Epithelial cell of esophagus (primary cell): ENCODE results near the gene STAT5B.

ENCODE experiments used
- DNase-seq: peaks from one replicate; pipeline ENCODE4 v3.0.0; 2010; ENCODE audit warnings: low read depth
- H3K4me3 ChIP-seq: 2 replicates; pipeline ENCODE4 v1.5.1; 2011; ENCODE audit warnings: mild to moderate bottlenecking, low read length, control low read depth
- CTCF ChIP-seq: IDR thresholded peaks from 2 replicates; pipeline ENCODE4 v1.5.1; 2011; ENCODE audit warnings: low read depth, mild to moderate bottlenecking, low read length, control low read depth, inconsistent platforms; ENCODE audit not compliant: insufficient read depth; ENCODE audit errors: missing control alignments

STAT5B gene

DNA sequence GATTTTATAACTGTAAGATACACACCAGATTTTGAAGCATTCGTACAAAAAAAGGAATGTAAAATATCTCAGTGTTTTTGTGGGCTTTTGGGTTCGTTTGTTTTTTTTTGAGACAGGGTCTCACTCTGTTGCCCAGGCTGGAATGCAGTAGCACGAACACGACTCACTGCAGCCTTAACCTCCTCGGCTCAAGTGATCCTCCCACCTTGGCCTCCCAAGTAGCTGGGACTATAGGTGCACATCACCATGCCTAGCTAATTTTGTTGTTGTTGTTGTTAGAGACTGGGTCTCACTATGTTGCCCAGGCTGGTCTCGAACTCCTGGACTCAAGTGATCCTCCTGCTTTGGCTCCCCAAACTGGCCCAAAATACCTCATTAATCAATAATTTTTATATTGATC lies 15.9 kb downstream of the STAT5B start:
- no peak for DNase-seq
- H3K4me3 ChIP-seq, result no peak overlapping the region
- TF ChIP-seq CTCF, result no peak

- DNase-seq, result no peak
- H3K4me3 ChIP-seq, result no peak overlapping the region
- no peak for TF ChIP-seq CTCF
Measured at GRCh38 chr17:42255445-42255844, 20.7 kb downstream of the STAT5B start.

- no peak overlapping the region for H3K4me3 ChIP-seq
- no peak for DNase-seq
Measured at GRCh38 chr17:42253578-42253977, 22.6 kb downstream of the STAT5B start.

DNA sequence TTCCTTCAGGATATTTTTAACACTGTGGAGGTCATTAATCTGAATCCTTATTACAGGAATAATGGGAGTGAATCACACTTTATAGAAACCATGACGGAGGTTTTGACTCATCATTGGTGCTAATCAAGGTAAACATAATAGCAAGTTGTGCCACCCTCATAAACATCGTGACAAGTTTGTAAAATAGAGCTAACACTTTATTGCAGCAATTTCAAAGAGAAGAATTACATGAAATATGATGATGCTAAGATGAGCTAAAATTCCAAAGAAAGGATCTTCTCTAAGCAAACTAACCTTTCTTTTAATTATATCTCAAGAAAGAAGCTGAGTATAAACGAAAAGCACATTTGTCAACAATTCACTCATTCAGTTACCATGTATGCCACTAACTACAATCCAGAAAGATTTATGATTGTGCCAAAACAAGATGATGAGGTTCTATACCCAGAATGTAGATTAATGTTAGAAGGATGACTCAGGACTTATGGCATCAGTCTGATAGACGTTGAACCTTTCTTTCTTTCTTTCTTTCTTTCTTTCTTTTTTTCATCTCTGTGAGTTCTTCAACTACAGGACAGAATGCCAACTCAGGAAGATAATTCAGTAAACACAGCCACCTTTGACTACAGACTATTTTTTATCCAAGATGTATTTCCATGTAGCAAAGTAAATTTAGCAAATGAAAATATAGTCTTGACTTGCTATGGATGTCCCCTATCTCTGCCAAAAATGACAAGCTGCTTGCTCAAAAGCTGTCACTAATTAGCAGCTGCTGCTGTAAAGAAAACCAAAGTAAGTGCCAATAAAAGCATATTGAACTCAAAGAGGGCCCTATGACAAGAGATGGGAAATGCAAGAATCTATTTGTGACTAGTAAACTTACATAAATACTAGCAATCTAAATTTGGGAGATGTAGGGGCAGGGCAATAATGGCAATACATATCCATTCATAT lies 23.3 kb downstream of the STAT5B start:
- no peak overlapping the region for H3K4me3 ChIP-seq
- no peak for TF ChIP-seq CTCF
- DNase-seq, result peak; percentile 86

More at GRCh38 chr17:42253578-42253977, 22.6 kb downstream of the STAT5B start:
- no peak for TF ChIP-seq CTCF

- TF ChIP-seq CTCF, result no peak
- no peak overlapping the region for H3K4me3 ChIP-seq
- DNase-seq, result no peak
Measured at GRCh38 chr17:42251115-42251514, 25.1 kb downstream of the STAT5B start.

GRCh38 chr17:42249681-42250446 lies 26.3 kb downstream of the STAT5B start:
- DNase-seq, result no peak
- TF ChIP-seq CTCF, result no peak
- no peak overlapping the region for H3K4me3 ChIP-seq
